Mesendoderm (in vitro differentiated cells): ENCODE data around the gene PDE11A.

Experiments
- DNase-seq: peaks from one replicate; pipeline ENCODE4 v3.0.0; 2013
- H2AK5ac ChIP-seq: 2 replicates; pipeline ENCODE4 v1.6.1; 2013; ENCODE audit warnings: low read length, inconsistent platforms
- H2BK120ac ChIP-seq: 2 replicates; pipeline ENCODE4 v1.6.1; 2013; ENCODE audit warnings: low read depth, mild to moderate bottlenecking, low read length, moderate library complexity, mixed read lengths
- H2BK15ac ChIP-seq: replicated peaks from 2 replicates; pipeline ENCODE4 v1.6.1; 2013; ENCODE audit warnings: low read depth, mild to moderate bottlenecking, moderate library complexity
- H2BK5ac ChIP-seq: 2 replicates; pipeline ENCODE4 v1.6.1; 2013; ENCODE audit warnings: low read length, inconsistent platforms
- H3K18ac ChIP-seq: 2 replicates; pipeline ENCODE4 v1.6.1; 2013; ENCODE audit warnings: mild to moderate bottlenecking, low read length, mixed read lengths
- H3K23ac ChIP-seq: one replicate; pipeline ENCODE4 v1.6.1; 2013; ENCODE audit warnings: low read length
- H3K27ac ChIP-seq: 2 replicates; pipeline ENCODE4 v1.5.1; 2013; ENCODE audit warnings: low read depth, mild to moderate bottlenecking, inconsistent platforms, low read length, moderate library complexity
- H3K27me3 ChIP-seq: 2 replicates; pipeline ENCODE4 v1.6.1; 2013; ENCODE audit warnings: low read length, control low read depth, mild to moderate bottlenecking, inconsistent platforms; ENCODE audit not compliant: insufficient read depth, poor library complexity
- H3K36me3 ChIP-seq: 2 replicates; pipeline ENCODE4 v1.6.1; 2013; ENCODE audit warnings: low read length, inconsistent platforms; ENCODE audit not compliant: control insufficient read depth, insufficient read depth
- H3K4ac ChIP-seq: one replicate; pipeline ENCODE4 v1.6.1; 2013; ENCODE audit warnings: low read depth, mild to moderate bottlenecking, low read length, moderate library complexity
- H3K4me1 ChIP-seq: 2 replicates; pipeline ENCODE4 v1.6.1; 2013; ENCODE audit warnings: low read depth, low read length, inconsistent platforms; ENCODE audit not compliant: control insufficient read depth
- H3K4me2 ChIP-seq: 2 replicates; pipeline ENCODE4 v1.6.1; 2013; ENCODE audit warnings: low read length
- H3K4me3 ChIP-seq: 2 replicates; pipeline ENCODE4 v1.5.1; 2013; ENCODE audit warnings: mild to moderate bottlenecking, low read length
- H3K56ac ChIP-seq: one replicate; pipeline ENCODE4 v1.6.1; 2013; ENCODE audit warnings: low read length
- H3K79me1 ChIP-seq: 2 replicates; pipeline ENCODE4 v1.6.1; 2013; ENCODE audit warnings: low read length, inconsistent platforms
- H3K79me2 ChIP-seq: 2 replicates; pipeline ENCODE4 v1.6.1; 2013; ENCODE audit warnings: mild to moderate bottlenecking, low read length; ENCODE audit not compliant: control insufficient read depth, insufficient read depth
- H3K9ac ChIP-seq: 2 replicates; pipeline ENCODE4 v1.6.1; 2013; ENCODE audit warnings: low read length, inconsistent platforms
- H4K5ac ChIP-seq: one replicate; pipeline ENCODE4 v1.6.1; 2013; ENCODE audit warnings: low read length
- H4K8ac ChIP-seq: one replicate; pipeline ENCODE4 v1.6.1; 2013; ENCODE audit warnings: low read depth, mild to moderate bottlenecking, control low read depth, low read length, moderate library complexity
- WGBS: extraction: QIAGEN DNeasy Blood & Tissue Kit; methylation state at CpG from one replicate; pipeline ENCODE4 v1.1.7; 2013; ENCODE audit warnings: low lambda C conversion rate, missing lambda C conversion rate; ENCODE audit not compliant: insufficient coverage; ENCODE audit errors: extremely low coverage; 5-methylcytosine and 5-hydroxymethylcytosine counted together

Gene PDE11A

GRCh38 chr2:177902395-177903163 is 170.0 kb downstream of the PDE11A start:
- Histone ChIP-seq H3K18ac (no peak overlapping the region), H3K4me3 (no peak overlapping the region), H2BK15ac (no peak overlapping the region), H3K79me2 (no peaks in the 10 kb centered on the region), H2BK5ac (no peak overlapping the region), H3K36me3 (no peaks in the 10 kb centered on the region), H3K9ac (no peak overlapping the region), H2BK120ac (no peak overlapping the region), H3K4me2 (no peak overlapping the region), H4K8ac (no peak overlapping the region), H3K27me3 (no peaks in the 10 kb centered on the region), H3K23ac (no peak overlapping the region), H2AK5ac (no peak overlapping the region), H3K27ac (peak overlapping the region; percentile 11), H4K5ac (no peak overlapping the region), H3K79me1 (no peaks in the 10 kb centered on the region), H3K4me1 (peaks cover under 1% of the 10 kb centered on the region), H3K4ac (no peak overlapping the region), H3K56ac (no peak overlapping the region)
- peak; percentile 30 for DNase-seq
- no CpG with 5 or more reads among the region's 2 CpGs for WGBS

DNA sequence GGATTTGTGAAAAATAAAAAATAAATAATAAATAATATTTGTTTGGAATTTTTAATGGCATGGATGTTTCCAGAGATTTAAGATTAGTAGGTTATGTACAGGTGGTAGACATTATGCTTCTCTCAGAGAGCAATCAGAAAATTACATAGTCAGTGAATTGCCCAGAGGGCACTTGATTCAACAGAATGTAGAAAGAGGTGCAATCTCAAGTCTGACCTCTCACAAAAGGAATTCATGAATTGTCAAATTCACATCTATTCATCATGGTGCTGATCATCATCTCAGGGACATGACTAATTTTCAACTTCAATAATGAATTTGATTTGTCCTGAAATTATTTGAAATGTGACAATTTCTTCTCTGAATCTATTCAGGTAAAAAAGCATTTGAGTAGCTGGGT is 172.5 kb downstream of the PDE11A start:
- no peaks in the 10 kb centered on the region for H3K79me2 ChIP-seq
- no peak overlapping the region for H3K27ac ChIP-seq
- no peak overlapping the region for H3K4me3 ChIP-seq
- H2AK5ac ChIP-seq = no peak overlapping the region
- no peak overlapping the region for H4K8ac ChIP-seq
- no peak overlapping the region for H2BK5ac ChIP-seq
- no peak overlapping the region for H3K23ac ChIP-seq
- no peaks in the 10 kb centered on the region for H3K36me3 ChIP-seq
- peaks cover 5% of the 10 kb centered on the region for H3K4me1 ChIP-seq
- no peak overlapping the region for H3K56ac ChIP-seq
- no peak overlapping the region for H2BK15ac ChIP-seq
- no peak overlapping the region for H3K9ac ChIP-seq
- H3K4ac ChIP-seq = no peak overlapping the region
- DNase-seq = no peak
- H3K18ac ChIP-seq = no peak overlapping the region
- H3K79me1 ChIP-seq = no peaks in the 10 kb centered on the region
- H3K4me2 ChIP-seq = no peak overlapping the region
- no peaks in the 10 kb centered on the region for H3K27me3 ChIP-seq
- H2BK120ac ChIP-seq = no peak overlapping the region
- no peak overlapping the region for H4K5ac ChIP-seq

DNA sequence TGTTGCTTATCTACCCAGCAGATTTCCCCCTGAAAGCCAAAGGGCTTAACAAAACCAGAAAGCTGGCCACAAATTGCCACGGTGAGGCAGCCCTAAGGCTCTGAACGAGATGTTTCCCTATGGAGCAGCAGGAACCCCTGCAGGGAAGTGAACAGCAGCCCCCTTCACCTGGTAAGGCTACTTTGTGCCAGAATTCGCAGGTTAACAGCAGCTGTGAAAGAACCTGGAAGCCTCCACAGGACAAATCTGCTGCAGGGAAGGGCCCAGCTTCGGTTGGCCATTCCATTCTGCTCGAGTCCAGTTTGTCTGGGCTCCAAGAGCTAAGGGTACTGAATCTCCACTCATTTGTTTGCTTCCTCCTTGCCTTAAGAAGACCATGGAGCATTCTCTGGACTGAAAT is 175.3 kb downstream of the PDE11A start:
- H2BK5ac ChIP-seq = no peak overlapping the region
- no peak overlapping the region for H2BK15ac ChIP-seq
- no peak overlapping the region for H3K9ac ChIP-seq
- no peak overlapping the region for H3K4me2 ChIP-seq
- no peaks in the 10 kb centered on the region for H3K79me1 ChIP-seq
- H2AK5ac ChIP-seq = no peak overlapping the region
- no peak overlapping the region for H3K27ac ChIP-seq
- H3K18ac ChIP-seq = no peak overlapping the region
- no peak overlapping the region for H2BK120ac ChIP-seq
- no CpG with 5 or more reads among the region's 5 CpGs for WGBS
- peak overlapping the region; percentile 40 for H3K56ac ChIP-seq
- H3K36me3 ChIP-seq = no peaks in the 10 kb centered on the region
- DNase-seq = peak; percentile 42
- H3K23ac ChIP-seq = no peak overlapping the region
- peaks cover 5% of the 10 kb centered on the region for H3K4me1 ChIP-seq
- no peaks in the 10 kb centered on the region for H3K27me3 ChIP-seq
- no peak overlapping the region for H4K5ac ChIP-seq
- no peak overlapping the region for H4K8ac ChIP-seq
- no peaks in the 10 kb centered on the region for H3K79me2 ChIP-seq
- H3K4me3 ChIP-seq = no peak overlapping the region
- no peak overlapping the region for H3K4ac ChIP-seq

GRCh38 chr2:177896587-177896986 is 176.0 kb downstream of the PDE11A start:
- Histone ChIP-seq H3K79me1 (no peaks in the 10 kb centered on the region), H2AK5ac (no peak overlapping the region), H3K4me2 (no peak overlapping the region), H2BK5ac (no peak overlapping the region), H4K5ac (no peak overlapping the region), H3K18ac (no peak overlapping the region), H3K4me3 (no peak overlapping the region), H3K27ac (no peak overlapping the region), H3K27me3 (no peaks in the 10 kb centered on the region), H3K4ac (no peak overlapping the region), H3K79me2 (no peaks in the 10 kb centered on the region), H4K8ac (no peak overlapping the region), H3K9ac (no peak overlapping the region), H3K23ac (no peak overlapping the region), H3K36me3 (no peaks in the 10 kb centered on the region), H3K56ac (no peak overlapping the region), H2BK120ac (no peak overlapping the region), H2BK15ac (peak overlapping the region; percentile 9), H3K4me1 (peaks cover 5% of the 10 kb centered on the region)
- no CpG with 5 or more reads among the region's 3 CpGs for WGBS
- no peak for DNase-seq

- no peak overlapping the region for H3K4me3 ChIP-seq
- no peak overlapping the region for H4K5ac ChIP-seq
- H3K23ac ChIP-seq = no peak overlapping the region
- peaks cover 5% of the 10 kb centered on the region for H3K4me1 ChIP-seq
- no peak overlapping the region for H2BK5ac ChIP-seq
- no peak overlapping the region for H3K9ac ChIP-seq
- no peaks in the 10 kb centered on the region for H3K36me3 ChIP-seq
- no peak overlapping the region for H3K56ac ChIP-seq
- no peaks in the 10 kb centered on the region for H3K79me2 ChIP-seq
- H4K8ac ChIP-seq = no peak overlapping the region
- no peak overlapping the region for H2AK5ac ChIP-seq
- no CpG with 5 or more reads among the region's 4 CpGs for WGBS
- H2BK120ac ChIP-seq = no peak overlapping the region
- no peak overlapping the region for H3K27ac ChIP-seq
- no peaks in the 10 kb centered on the region for H3K79me1 ChIP-seq
- H3K27me3 ChIP-seq = no peaks in the 10 kb centered on the region
- H3K18ac ChIP-seq = peak overlapping the region; percentile 68
- DNase-seq = peak; percentile 83
- no peak overlapping the region for H3K4ac ChIP-seq
- H2BK15ac ChIP-seq = peak overlapping the region; percentile 7
- no peak overlapping the region for H3K4me2 ChIP-seq
Observed at GRCh38 chr2:177894546-177894945, 178.0 kb downstream of the PDE11A start.

DNA sequence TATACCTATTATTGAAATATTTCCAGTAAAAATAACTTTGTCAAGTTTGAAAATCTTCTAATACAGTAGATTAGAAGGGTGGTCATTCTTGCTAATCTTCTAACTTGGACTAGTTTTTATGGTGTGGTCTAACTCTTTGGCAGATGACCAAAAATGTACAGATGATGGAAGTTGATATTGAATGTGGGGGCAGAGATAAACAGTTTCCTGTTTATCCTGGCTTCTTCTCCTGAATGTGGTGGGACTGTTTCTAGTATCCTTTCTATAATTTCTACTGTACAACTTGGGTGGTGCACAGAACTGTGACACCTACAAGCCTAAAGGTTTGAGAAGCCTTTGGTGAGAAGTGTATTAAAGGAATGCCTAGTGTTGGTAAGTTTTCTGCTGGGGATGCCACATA is 178.7 kb downstream of the PDE11A start:
- no peak overlapping the region for H3K27ac ChIP-seq
- no peaks in the 10 kb centered on the region for H3K79me2 ChIP-seq
- no peak for DNase-seq
- no peak overlapping the region for H3K23ac ChIP-seq
- no peaks in the 10 kb centered on the region for H3K27me3 ChIP-seq
- H2BK120ac ChIP-seq = peak overlapping the region; percentile 73
- H3K56ac ChIP-seq = no peak overlapping the region
- H3K4me1 ChIP-seq = peaks cover 5% of the 10 kb centered on the region
- peak overlapping the region; percentile 87 for H3K18ac ChIP-seq
- no peak overlapping the region for H4K8ac ChIP-seq
- H2BK5ac ChIP-seq = no peak overlapping the region
- no peak overlapping the region for H2BK15ac ChIP-seq
- H3K9ac ChIP-seq = no peak overlapping the region
- no peak overlapping the region for H4K5ac ChIP-seq
- no peaks in the 10 kb centered on the region for H3K79me1 ChIP-seq
- no peak overlapping the region for H3K4me3 ChIP-seq
- H2AK5ac ChIP-seq = no peak overlapping the region
- H3K4me2 ChIP-seq = no peak overlapping the region
- H3K36me3 ChIP-seq = no peaks in the 10 kb centered on the region
- H3K4ac ChIP-seq = no peak overlapping the region
